Inflammatory macrophage treated with lipopolysaccharide for 1 hour (primary cell): ENCODE results near the gene NEGR1.

ENCODE experiments used
- DNase-seq, 2 donors: peaks; one replicate each; pipeline ENCODE4 v3.0.0-alpha.2; 2020 to 2022

NEGR1 gene

DNA sequence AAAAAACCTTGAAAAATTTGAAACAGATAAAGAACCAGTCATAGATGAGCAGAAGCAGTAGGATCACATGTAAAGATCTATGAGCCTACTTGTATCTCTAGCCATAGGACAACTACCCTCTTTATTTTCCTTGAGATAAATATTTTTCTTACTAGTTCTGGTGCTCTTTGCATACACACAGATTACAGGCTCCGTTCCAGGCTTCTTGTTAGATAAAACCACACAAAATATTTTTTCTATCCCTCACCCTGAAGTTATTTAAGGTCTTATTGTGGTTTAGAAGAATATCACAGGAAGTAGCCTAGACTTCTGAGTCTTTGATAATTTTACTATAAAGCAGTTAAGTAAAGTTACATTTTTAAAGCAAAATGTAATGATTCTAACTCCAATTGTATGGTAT is 512.2 kb downstream of the NEGR1 start:
- no peak for DNase-seq

DNA sequence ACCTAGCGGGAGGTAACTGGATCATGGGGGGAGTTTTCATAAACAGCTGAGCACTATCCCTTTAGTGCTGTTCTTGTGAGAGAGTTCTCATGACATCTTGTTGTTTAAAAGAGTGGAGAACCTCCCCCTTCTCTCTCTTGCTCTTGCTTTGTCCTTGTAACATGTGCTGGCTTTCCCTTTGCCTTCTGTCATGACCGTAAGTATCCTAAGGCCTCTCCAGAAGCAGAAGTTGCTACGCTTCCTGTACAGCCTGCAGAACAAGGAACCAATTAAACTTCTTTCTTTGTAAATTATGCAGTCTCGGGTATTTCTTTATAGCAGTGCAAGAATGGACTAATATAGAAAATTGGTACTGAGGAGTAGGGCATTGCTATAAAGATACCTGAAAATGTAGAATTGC is 515.6 kb downstream of the NEGR1 start:
- peak; percentile 16 to 19 for DNase-seq

DNA sequence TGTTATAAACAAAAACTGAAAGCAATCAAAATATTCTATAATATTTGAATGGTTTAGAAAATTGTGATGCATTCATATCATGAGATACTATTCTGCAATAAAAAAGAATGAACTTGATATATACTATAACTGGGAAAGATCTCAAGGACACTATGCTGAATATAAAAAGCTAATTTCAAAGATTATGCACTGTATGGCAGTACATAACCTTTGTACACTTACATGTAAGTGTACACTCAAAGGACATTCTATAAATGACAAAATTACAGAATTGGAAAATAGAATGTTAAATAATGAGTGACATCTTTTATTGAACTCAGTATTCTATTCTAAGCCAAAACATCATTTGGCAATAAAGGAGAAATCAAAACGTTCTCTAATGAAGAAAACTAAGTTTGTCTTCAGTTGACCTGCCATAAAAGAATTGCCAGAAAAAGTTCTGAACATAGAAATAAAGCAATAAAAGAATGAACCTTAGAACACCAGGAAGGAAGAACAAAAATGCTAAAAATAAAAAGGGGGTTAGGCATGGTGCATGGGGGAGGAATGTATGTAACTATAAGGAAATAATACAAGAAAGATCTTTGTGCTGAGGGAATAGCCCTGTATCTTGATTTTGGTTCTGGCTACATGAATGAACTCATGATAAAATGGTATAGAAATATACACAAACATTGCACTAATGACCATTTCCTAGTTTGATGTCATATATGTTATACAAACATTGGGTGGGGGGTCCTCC is 519.7 kb downstream of the NEGR1 start:
- no peak for DNase-seq

DNA sequence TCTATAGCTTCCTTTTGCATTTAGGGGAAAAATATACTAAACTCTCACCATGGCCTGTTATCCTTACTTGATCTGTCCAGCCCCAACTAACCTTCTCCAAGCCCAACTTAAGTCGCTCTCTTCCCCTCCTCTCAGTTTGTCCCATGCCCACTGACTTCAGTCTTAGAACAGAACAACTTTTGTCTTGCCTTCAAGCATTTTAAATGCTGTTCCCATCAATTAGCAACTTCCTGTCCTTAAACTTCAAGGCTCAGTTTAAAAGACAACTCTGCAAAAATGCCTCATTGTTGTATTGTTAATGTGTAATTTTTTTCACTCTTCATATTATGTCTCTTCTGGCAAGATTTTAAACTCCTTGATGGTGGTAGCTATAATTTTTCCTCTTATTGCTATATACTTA is 526.9 kb downstream of the NEGR1 start:
- DNase-seq, result no peak

DNA sequence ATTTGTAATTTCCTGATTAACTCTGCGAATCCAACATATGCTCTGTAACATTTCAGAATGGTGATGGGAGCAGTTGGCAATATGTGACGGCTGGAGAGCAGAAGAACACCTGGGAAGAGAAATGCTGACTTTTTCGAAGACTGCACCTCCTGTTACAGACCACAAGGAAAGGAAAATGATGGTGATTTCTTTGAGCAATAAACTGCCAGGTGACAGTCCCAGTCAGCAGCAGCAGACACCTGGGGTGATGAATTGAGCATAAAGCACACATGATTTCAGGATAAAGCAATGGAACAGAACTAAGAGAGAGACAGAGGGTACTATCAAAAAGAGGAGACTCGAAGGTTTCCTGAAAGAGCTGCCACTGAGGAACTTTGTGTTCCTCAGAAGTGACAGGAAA is 528.6 kb downstream of the NEGR1 start:
- DNase-seq, result no peak

DNA sequence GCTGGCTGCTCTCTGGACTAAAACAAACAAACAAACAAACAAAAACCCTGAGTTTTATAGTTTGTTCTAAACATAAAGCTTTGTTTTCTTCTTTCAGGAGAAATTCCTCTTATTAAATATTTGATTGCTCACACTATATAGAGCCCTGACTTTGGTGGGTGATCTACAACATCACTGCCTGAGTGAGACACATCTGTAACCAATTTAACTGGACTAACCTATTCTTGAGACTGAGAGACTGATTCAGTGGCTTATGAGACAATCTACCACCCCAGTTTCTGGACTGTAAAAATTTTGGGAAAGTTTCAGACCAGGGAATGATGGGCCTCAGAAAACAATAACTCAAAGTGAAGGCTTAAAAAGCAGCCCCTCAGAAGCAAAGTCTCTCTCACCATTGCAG is 537.0 kb downstream of the NEGR1 start:
- DNase-seq, result no peak

DNA sequence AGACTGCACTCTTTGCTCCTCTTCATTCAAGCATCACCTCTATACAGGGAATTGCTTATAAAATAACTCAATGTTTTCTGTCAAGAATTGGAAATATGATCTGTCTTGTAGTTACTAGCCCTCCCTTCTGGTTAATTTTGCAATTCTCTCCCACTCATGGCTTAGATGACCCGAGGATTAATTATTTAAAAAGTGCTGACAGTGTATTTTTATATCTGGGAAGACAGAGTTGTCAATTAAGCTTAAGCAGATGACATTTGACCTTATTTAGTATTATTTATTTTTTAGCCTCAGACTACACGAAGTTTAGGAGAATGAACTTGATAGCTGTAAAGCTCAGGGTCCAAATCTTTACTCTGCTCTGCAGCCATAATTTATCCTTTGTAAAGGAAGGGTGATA is 538.5 kb downstream of the NEGR1 start:
- no peak for DNase-seq

DNA sequence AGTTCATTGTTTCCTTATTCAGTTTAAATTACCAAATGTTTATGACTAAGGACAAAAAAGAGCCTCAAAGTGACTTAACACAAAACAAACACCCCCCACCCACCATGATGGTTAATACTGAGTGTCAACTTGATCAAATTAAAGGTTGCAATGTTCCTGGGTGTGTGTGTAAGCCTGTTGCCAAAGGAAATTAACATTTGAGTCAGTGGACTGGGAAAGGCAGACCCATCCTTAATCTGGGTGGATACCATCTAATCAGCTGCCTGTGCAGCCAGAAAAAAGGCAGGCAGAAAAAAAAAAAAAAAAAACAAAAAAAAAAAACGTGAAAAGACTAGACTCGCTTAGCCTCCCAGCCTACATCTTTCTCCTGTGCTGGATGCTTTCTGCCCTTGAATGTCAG is 543.4 kb downstream of the NEGR1 start:
- no peak for DNase-seq

DNA sequence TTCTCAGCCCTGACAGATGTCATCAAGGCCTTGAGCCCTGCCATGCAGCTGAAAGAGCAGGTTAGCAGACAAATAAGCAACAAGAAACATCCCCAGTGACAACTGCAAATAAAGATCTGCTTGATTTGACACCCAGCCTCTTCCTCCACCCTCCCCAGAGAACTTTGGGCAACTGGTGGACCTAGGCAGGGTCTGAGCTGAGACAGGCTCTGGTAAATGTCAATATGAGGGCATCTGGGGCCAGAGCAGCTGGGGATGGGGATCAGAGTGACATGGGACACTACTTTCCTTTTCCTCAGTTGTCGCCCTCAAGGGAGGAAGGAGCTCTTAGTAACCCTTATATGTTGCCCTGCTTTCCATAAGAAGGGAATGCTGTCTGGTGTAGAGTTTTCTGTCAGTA is 544.1 kb downstream of the NEGR1 start:
- DNase-seq, result no peak

DNA sequence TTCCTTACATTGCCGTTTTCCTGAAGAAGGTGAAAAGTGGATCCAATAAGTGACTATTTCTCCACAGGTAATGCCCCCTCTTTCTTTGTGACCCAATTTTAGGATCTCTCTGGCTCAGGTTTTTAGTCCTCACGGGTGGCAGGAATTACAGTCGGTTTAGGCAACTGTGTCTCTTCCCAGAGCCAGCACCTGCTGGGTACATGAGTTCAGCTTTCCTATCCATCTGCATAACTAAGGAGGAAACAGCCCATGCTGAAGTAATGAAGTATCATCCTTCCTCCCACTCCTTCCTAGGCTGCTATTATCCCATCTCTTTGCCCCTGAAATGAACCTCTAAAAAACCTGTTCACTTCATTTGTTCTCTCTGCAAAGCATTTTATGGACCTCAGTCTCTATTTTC is 544.6 kb downstream of the NEGR1 start:
- no peak for DNase-seq

DNA sequence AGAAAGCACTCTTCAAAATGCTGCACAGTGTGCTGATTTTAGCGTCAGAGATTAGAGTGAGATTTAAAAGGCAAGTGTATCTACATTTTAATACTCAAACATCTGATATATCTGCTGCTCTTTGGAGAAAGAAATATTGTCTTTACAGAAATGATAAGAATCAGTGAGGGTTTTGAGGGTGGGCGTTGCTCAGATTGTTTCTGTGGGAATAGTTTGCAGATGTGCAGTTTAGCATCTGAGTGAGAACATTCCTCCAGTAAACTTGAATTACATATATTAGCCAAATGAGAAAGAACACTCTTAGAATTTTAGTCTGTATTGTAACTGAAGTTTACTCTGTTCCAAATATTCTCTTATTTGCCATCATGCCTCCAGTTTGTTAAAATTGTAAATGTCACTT is 549.2 kb downstream of the NEGR1 start:
- DNase-seq, result no peak

DNA sequence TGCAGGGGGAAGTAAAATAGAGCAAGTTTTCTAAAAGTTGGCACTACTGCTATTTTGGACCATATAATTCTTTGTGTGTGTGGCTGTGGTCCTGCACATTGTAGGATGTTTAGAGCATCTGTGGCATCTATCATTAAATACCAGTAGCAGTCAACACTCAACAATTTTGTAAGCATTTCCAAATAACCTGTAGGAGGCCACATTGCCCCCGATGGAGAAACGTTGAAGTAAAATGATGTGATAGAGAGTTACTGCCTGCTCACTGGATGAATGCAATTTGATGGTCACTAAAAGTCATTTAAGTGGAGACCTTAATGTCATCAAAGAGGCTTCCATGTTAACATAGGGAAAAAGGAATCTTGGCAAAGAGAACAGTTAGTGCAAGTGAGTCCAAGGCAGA is 560.8 kb downstream of the NEGR1 start:
- no peak for DNase-seq

DNA sequence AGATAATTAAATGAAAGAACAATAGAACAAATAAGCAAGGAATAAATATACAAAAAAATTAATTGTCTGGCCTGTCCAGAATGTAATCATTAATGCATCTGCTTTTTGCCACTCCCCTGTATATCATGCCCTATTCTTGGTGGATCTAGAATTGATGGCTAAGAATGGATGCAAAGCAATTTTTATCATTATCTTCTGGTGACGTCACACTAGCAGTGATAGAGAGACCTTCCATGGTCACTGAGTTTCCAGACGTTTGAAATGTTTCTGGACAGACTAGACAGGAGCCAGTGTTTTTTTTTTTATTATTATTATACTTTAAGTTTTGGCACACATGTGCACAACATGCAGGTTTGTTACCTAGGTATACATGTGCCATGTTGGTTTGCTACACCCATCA is 563.0 kb downstream of the NEGR1 start:
- DNase-seq, result no peak

DNA sequence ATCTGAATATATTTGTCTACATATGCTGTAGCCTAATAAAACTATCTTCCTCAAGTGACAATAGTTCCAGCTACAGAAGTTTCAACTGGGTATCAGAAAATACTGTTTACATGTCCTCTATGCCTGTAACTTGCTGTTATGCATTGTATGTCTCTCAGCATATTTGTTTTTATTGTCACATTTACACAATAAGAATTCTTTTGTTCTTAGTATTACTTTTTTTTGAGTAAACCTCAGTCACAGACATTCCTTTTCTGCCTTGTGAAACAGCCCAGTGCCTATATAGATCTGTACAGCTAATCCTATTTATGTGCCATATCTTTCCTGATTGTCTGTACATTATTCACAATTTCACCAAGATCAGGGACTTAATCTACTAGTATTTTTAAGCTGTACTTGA is 565.2 kb downstream of the NEGR1 start:
- DNase-seq, result no peak

DNA sequence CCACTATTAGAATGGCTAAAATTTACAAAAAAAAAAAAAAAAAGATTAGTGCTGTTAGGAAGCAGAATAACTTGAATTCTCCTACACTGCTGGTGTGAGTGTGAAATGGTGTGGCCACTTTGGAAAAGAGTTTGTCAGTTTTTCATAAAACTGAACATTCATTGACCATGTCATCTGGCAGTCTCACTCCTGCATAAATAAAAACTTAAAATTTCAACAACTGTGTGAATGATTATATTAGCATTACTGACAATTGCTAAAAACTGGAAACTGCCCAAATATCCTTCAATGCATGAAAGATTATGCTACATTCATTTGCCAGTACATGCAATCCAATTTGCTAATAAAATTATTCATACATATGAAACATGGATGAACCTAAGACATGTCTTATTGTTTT is 570.9 kb downstream of the NEGR1 start:
- no peak for DNase-seq

DNA sequence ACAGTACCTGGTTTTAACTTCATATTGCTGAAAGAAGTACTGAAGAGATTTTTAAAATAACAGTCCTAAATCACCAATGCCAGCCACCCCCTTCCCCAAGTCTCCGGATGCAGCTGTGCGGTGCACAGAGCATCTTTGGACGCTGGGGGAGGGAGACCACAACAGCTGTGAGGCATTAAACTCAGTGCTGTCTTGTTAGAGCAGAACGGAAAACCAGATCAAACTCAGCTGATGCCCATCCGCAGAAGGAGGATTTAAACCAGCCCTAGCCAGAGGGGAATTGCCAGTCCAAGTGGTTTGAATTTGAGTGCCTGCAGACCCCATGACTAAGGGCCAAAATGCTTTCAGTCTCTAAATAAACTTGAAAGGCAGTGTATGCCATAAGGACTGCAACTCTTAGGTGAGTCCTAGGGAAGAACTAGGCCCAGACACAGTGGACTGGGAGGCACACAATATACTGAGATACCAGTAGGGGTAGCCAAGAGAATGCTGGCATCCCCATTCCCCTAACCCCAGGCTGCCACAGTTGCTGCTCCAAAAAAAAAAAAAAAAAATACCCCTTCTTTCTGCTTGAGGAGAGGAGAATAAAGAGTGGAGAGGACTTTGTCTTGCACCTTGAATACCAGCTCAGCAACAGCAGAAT is 576.2 kb downstream of the NEGR1 start:
- no peak for DNase-seq

DNA sequence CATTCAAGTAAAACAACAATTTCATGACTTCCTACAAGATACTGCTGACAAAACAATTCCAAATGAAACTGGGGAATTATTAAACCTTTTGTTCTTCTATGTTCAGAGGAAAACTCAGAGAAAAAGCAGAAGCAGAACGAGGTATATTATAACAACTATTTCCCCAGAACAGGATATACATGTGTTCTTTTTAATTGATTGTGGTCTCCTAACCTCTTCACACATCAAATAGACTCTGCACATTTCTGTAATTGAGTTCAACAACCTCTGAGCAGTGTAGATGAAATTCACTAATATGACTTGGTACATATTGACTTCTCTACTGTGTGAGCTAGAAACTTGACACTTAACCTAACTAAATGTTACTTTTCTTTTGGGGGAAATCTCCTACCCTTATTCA is 584.2 kb downstream of the NEGR1 start:
- DNase-seq, result no peak

DNA sequence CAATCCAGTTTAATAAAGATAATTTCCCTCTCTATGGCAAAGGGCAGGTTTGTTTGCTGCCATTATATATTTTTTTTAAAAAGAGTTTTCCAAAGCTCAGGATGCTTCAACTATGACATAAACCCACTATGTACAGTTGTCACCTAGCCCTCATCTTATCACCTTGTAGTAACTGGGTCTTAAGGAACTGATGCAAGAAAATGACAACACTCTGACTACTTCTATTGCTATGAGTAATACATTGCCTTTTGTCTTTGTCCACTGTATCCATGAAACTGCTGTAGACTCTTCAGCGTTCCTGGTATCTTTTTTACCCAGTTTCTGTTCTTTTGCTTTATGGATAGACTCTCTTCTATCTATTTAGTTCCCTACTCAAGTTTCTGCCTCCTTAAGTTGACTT is 586.5 kb downstream of the NEGR1 start:
- no peak for DNase-seq

DNA sequence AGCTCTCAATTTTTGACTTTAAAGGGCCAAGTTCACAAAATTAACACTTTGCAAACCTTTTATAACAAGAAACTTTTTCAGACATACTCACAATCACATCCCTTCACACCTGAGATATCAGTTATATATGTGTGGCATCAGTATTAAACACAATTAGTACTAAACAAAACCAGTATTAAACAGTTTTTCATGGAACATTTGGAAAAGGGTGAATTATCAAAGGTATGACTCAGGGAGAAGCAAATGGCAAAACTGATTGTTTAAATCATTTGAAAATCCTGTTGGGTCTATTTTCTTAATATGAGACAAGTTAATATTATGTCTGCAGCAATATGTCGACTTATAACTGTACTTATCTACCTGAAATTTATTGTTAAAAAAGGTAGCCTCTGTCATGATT is 587.3 kb downstream of the NEGR1 start:
- no peak for DNase-seq

DNA sequence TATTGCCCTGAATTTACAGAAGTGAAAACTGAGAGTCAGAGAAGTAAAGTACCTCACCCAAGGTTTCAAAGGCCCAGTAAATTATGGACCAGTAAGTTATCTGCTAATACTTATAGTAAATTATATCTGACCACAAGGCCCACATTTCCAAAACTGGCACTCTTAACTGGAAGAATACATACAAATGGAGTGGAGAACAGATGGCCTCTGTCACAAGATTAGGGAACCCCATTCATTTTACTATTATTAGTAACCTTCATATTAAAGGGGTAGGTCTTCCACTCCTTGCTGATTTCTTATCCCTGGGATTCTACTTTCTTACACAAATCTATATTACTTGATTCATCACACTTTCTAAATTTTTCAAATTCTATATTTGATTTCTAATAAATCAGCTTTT is 588.8 kb downstream of the NEGR1 start:
- DNase-seq, result no peak

DNA sequence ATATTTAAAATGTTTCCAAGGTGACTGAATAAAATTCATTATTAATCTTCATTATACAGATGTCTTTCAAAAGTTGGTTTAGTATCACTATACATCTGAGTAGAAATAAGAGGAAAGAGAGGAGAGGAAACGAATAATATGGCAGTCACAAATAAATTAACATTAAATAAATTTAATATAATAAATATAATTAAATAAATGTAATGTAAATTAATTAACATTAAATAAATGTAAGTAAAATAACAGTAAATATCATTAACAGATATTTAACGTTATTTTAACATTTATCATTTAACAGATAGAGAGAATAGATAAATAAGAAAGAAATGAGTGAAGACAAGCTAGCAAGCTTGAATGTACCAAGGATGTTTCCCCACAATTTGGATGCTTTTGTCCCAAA is 592.7 kb downstream of the NEGR1 start:
- DNase-seq, result no peak

DNA sequence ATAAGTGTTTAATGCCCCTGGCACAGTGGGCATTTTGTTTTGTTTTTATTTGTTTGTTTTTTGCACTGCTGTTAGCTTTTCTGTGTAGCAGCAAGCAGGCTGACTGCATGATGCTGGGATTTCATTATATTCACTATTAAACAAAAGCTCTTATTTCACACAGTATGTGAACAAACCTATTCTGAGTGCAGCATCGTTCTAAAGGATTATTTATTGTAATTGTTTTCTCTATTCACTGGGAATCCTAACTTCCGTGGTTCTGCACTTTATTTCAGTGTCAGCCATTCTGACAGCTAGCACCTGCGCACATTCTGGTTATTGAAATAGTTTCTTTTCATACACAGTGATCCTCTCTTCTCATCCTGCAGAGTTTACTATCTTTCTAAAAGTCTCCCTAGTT is 595.0 kb downstream of the NEGR1 start:
- no peak for DNase-seq

DNA sequence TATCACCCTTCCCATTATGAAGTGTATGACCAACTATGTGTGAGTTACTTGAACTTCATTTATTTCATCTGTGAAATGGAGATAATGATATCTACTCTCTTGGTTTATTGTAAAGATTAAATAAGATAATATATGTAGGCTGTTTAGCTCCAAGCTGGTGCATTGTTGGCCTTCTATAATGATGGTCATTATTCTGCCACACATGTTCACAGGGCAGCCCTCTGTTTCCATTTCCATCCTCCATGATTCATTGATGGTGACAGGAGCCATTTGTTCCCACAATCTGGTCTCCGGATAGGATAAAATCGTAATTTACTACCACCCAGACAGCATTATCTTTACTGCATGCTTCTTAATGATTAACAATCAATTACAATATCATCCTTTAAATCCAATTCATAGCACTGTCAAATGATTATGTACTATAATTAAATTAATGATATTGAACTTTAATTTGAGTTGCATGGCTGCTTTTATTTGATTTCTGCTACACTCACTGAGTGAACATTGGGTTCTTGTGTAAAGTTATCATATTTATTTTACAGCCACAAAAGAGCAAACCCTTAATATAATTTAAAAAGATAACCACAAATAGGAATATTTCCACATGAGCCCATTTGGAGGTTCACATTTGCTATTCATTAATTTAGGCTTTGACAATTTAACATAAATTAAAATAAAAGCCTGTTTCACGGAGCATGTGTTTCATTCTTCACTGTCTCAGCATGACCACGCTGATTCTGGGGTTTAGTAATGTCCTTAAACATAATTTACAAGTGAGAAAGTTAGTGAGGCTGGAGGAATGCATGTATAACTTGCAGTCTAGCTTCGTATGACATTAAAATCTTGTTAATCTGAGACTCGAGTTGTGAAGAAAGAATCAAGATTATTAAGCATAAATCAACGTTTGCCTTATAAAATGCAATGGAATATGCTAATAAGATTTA is 605.1 kb downstream of the NEGR1 start:
- no peak for DNase-seq

DNA sequence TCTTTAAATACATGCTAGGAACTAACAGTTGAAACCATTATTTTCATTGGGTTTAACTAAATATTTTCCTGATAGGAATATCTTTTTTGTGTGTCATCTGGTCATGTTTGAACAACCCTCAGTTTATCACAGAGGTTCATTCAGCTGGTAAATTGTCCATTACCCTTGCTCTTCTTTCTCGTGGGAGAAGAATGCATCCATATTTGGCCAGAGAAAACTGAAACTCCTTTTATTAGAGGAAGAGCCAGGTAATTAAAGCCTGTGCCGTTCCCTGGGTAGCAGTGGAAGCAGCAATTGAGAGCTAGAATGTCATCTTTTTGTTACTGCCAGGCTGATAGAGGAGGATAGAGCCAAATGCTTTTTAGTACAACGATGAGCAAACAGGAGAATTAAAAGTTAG is 614.3 kb downstream of the NEGR1 start:
- DNase-seq, result no peak
